Posterior vena cava (tissue), 2 donors: Measurements from ENCODE around the gene SAMSN1. TPM values are rescaled to one million over a fixed set of nuclear protein-coding genes. Genes with fewer than 3 reads are reported as not detected.
"Not testable (repeated sequence)": the region's sequence is repeated elsewhere in the genome, so short reads cannot be mapped to it uniquely, and the experiment has no call there.

ENCODE experiments used
- DNase-seq: peaks from one replicate; pipeline ENCODE4 v3.0.0-alpha.2; 2020; ENCODE audit warnings: low spot score
- intact Hi-C, 2 donors: fragments of 100-400 bp; cut with DNase I; formaldehyde crosslinking; loops; one replicate each; pipeline versions ENCODE4 v1.14.1 to v1.14.2; 2022 to 2023
- total RNA-seq, 2 donors: library from RNA; stranded (reverse); fragmentation: NEBNext Ultra II Directional; extraction: Animal tissue kit (Norgen Biotek cat#: 25700); gene quantifications; one replicate each; pipeline ENCODE4 v1.2.1, GENCODE V29; 2021
- donor health status: DM: yes; HTN: yes; CAD: no.
- donor health status: DM: yes; HTN: yes; CAD: no.

The SAMSN1 gene
- total RNA-seq, 2 donors from 2014 or later, result 10.1 to 12.8 TPM

GRCh38 chr21:14569026-14569621, 23.0 kb upstream of the SAMSN1 start:
- no peak for DNase-seq
- intact Hi-C loops, result loop anchor here in 1 of 2 donors (2.0 kb wide), 1 partner anchor 66 kb away; no protein-coding TSS in a partner anchor

DNA sequence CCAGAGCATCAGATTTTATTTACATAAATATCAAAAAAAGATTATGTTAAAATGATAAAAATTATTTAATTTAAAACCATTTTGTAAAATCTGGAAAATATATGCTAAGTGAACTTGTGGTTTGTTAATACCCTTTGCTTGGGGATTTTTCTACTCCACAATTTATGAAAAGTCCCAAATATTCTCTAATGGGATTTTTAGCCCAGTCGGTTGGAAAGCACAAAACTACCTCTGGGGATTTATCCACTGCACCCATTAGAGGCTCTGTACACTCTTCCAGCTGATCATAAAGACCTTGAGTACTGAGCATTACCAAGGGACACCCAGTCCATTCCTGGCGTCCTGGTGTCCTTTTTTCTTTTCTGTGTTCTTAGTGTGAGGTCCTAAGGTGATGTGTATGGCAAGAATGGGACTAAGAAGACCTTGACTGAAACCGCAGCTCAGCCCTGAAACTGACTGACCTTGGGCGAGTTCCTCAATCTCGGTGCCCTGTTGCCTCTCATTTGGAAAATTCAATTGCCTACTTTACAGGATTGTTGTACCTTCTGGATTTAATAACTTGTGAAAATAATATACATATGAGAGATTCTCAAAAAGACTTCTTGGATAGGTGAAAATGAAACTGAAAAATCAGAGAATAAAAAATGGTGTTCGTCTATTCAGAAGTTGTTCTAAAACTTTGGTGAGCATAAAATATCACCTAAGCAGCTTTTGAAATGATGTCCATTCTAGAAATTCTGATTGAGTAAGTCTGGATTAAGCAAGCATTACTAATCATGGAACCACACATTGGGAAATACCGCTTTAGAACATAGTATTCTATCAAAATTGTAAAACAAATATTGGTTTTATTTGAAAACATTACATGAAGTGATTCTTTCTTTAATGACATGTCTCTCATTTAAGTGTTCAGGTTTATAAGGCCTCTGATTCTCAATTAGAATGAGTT, 21.5 kb upstream of the SAMSN1 start:
- DNase-seq, result no peak
- intact Hi-C loops, result loop anchor here in 1 of 2 donors (2.0 kb wide), 1 partner anchor 65 kb away; no protein-coding TSS in a partner anchor

- no peak for DNase-seq
- intact Hi-C loops, result no loop called here
Measured at GRCh38 chr21:14566894-14567293, 20.8 kb upstream of the SAMSN1 start.

DNA sequence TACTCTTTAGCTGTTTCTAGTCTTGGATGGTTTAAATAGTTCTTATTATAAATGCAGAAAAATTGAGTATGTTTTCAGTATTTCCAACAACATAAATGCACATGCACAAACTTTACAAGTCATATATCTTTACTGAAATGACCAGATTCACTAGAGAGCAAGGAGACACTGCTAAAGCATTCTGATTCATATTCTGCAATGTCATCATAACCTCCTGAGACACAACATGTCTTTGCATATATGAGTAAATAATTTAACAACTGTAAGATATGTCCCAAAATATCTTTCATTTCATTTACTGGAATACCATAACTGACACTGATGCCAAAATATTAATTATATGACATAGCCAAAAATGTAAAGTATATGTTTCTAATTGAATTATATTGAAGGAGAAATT, 16.8 kb upstream of the SAMSN1 start:
- DNase-seq, result no peak
- intact Hi-C loops, result no loop called here

- intact Hi-C loops, result no loop called here
- no peak for DNase-seq
Measured at GRCh38 chr21:14560555-14560954, 14.4 kb upstream of the SAMSN1 start.

GRCh38 chr21:14560139-14560538, 14.0 kb upstream of the SAMSN1 start:
- intact Hi-C loops, result no loop called here
- DNase-seq, result no peak

- no peak for DNase-seq
- intact Hi-C loops, result no loop called here
Measured at GRCh38 chr21:14559102-14559501, 13.0 kb upstream of the SAMSN1 start.

- intact Hi-C loops, result no loop called here
- no peak for DNase-seq
Measured at GRCh38 chr21:14557413-14557812, 11.3 kb upstream of the SAMSN1 start.

DNA sequence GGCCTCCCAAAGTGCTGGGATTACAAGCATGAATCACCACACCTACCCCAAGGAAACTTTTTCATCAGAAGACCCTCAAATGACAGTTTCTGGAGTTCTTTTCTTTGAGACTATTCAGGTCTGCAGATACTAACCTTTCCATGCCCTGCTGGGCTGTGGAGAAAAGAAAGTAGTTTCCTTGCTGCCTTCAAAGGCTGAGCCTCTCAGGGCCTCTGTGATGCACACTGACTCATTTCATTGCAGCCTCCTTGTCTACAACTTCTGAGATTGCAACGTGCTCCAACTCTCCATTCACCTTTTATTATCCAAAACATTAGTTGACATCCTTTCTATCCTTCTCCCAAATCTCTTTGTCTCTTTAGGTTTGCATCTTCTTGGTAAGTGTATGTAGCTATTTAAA, 8.8 kb upstream of the SAMSN1 start:
- intact Hi-C loops, result no loop called here
- no peak for DNase-seq

GRCh38 chr21:14553422-14553821, 7.3 kb upstream of the SAMSN1 start:
- intact Hi-C loops, result no loop called here
- no peak for DNase-seq

- intact Hi-C loops, result no loop called here
- DNase-seq, result no peak
Measured at GRCh38 chr21:14551741-14552140, 5.6 kb upstream of the SAMSN1 start.

DNA sequence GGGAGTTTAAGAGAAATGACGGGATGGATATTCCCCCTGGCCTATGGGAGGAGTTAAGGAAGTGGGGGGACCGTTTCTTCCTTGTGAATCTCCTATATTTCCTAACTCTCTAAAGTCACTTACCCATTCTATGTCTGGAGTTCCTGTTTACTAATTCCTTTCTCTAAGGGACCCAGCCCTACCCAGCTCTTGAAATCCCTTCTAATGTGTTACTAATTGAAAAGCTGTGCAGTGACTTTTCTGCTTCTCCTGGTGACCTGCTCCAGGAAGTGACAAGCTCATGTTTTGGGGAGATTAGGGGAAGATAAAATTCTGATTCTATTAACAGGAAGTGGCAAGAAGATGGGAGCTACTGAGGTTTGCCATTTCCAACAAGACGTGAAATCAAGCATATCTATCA, 4.0 kb upstream of the SAMSN1 start:
- intact Hi-C loops, result no loop called here
- no peak for DNase-seq

- intact Hi-C loops, result no loop called here
- DNase-seq, result no peak
Measured at GRCh38 chr21:14548779-14549178, 2.7 kb upstream of the SAMSN1 start.

GRCh38 chr21:14547834-14548513, 1.9 kb upstream of the SAMSN1 start:
- DNase-seq, result no peak
- intact Hi-C loops, result no loop called here

DNA sequence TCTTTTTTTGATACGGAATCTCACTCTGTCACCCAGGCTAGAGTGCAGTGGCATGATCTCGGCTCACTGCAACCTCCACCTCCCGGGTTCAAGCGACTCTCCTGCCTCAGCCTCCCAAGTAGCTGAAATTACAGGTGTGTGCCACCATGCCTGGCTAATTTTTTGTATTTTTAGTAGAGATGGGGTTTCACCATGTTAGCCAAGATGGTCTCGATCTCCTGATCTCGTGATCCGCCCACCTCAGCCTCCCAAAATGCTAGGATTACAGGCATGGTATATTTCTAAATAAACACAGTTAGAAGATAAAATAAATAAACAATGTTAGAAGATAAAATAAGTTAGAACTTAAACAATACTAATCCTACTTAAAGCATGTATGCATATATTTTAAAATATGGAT, 604 bp upstream of the SAMSN1 start:
- intact Hi-C loops, result not testable (repeated sequence)

GRCh38 chr21:14543983-14544382, 2.1 kb downstream of the SAMSN1 start:
- intact Hi-C loops, result no loop called here
- DNase-seq, result no peak

More for the DNA sequence above, 604 bp upstream of the SAMSN1 start:
- not testable (repeated sequence) for DNase-seq

GRCh38 chr21:14542638-14543037, 3.5 kb downstream of the SAMSN1 start:
- DNase-seq, result no peak
- intact Hi-C loops, result no loop called here

DNA sequence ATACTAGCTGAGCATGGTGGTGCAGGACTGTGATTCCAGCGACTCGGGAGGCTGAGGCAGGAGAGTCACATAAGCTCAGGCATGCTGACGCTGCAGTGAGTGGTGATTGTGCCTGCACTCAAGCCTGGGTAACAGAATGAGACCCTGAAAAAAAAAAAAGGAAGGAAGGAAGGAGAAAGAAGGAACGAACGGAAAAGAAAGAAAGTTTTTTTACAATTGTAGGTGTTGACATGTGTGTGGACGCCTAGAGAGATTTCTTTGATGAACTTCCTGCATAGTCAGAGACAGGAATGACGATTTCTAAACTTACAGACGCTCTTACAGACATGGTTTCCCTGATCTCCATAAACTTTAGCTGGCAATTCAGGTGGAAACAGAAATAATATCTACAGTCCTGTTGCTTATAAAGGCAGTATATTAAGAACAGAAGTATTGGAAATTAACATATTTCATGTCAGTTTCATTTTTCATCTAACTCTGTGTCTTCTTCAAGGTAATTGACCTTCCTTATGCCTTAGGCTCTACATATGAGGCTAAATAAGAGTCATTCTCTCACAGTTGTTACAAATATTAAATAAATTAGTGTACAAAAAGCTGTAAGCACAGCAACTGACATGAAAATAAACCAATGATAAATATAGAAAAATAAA, 4.1 kb downstream of the SAMSN1 start:
- DNase-seq, result no peak
- intact Hi-C loops, result no loop called here

DNA sequence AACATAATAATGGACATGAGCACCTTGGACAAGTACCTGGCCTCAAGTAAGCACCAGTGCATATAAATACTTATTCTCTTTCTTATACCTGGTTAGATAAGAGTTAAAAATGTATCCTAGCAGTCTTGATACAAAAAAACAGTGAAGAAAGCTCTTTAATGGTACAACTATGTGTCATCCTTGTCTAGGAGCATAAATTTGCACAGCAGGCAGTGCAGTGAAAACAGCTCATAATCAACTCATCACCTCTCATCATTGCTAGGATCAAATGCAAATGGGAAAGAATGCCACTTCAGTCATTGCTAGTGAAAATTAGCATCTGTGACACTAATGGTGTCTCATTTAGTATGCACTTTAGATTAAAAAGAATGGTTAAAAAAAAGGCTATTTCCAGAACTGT, 7.6 kb downstream of the SAMSN1 start:
- intact Hi-C loops, result no loop called here
- no peak for DNase-seq

DNA sequence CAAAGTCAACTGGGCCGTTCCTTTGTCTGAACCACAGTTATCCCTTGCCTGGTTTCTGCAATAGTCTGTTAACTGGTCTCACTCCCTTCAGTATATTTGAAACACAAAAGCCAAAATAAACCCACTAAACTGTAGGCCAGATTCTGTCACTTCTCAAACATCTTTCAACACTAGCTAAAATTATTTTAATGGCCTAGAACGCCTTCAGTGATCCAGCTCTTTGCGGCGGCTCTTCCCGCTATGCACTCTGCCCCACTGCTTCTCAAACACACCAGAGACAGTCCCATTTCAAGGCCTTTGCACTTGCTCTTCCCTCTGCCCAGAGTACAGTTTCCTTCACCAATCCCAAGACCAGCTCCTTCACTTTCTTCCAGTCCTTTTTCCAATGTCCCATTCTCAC, 9.2 kb downstream of the SAMSN1 start:
- intact Hi-C loops, result no loop called here
- DNase-seq, result no peak
